ENCODE data around the gene DLG2. TPM values are rescaled to one million over a fixed set of nuclear protein-coding genes. Genes with fewer than 3 reads are reported as not detected.

The DLG2 gene
- total and polyA plus RNA-seq, 2 donors (not counting 3 experiments of a cell fraction or from before 2014, with no cell fraction given): 0.15 to 1.1 TPM

- no peaks in the 10 kb centered on the region for H3K27me3 ChIP-seq (ENCODE audit: control insufficient read depth in 2 of 2, insufficient read depth in 2 of 2, low read length in 2 of 2)
- dilution Hi-C loops (cut with MboI; ENCODE audit: extremely low pct_ligation_motif_present, low sequenced_read_pairs) (no loop called here), intact Hi-C loops (cut with micrococcal nuclease) (no loop called here)
- H3K27ac ChIP-seq (ENCODE audit: insufficient read depth, low read depth, low read length): no peak overlapping the region
- no TSS peak for BruUV-seq (replicated peaks)
- TF ChIP-seq POLR2A (IDR thresholded peaks at IDR 0.05; ENCODE audit: low read depth, low read length): no peak
- ChIA-PET CTCF (interaction anchor here (2.2 kb wide), 1 partner anchor 14 kb away, joined by 12 read pairs; no protein-coding TSS in a partner anchor), POLR2A (no interaction called here)
- DNase-seq (ENCODE audit: low read depth, low spot score) (no peak), FAIRE-seq (no peak)
- H4K20me1 ChIP-seq (replicated peaks; ENCODE audit: control insufficient read depth, extremely low read depth, insufficient read depth, low read length): no peaks in the 10 kb centered on the region
- H3K4me3 ChIP-seq (replicated peaks in 1 of 3; ENCODE audit: insufficient read depth in 1 of 3, low read depth in 1 of 3, low read length in 3 of 3): no peak overlapping the region
- no peaks in the 10 kb centered on the region for H3K4me1 ChIP-seq (ENCODE audit: control insufficient read depth, extremely low read depth, insufficient read depth, low read length)
- H3K79me2 ChIP-seq (ENCODE audit: control insufficient read depth, insufficient read depth, low read length): no peaks in the 10 kb centered on the region
- H2AFZ ChIP-seq (ENCODE audit: low read depth, low read length): no peak overlapping the region
- no peak overlapping the region for H3K4me2 ChIP-seq (ENCODE audit: insufficient read depth, low read length)
- no peaks in the 10 kb centered on the region for H3K9me1 ChIP-seq (replicated peaks; ENCODE audit: control insufficient read depth, extremely low read depth, insufficient read depth, low read length)
- no peak overlapping the region for H3K9ac ChIP-seq (replicated peaks; ENCODE audit: extremely low read depth, insufficient read depth, low read length)
- H3K9me3 ChIP-seq (replicated peaks; ENCODE audit: control insufficient read depth, insufficient read depth, low read length): no peaks in the 10 kb centered on the region
- H3K36me3 ChIP-seq (ENCODE audit: control insufficient read depth in 2 of 2, extremely low read depth in 1 of 2, insufficient read depth in 2 of 2, low read length in 2 of 2): no peaks in the 10 kb centered on the region
These were observed 1082.6 kb downstream of the DLG2 start for GRCh38 chr11:84544566-84544965.

DNA sequence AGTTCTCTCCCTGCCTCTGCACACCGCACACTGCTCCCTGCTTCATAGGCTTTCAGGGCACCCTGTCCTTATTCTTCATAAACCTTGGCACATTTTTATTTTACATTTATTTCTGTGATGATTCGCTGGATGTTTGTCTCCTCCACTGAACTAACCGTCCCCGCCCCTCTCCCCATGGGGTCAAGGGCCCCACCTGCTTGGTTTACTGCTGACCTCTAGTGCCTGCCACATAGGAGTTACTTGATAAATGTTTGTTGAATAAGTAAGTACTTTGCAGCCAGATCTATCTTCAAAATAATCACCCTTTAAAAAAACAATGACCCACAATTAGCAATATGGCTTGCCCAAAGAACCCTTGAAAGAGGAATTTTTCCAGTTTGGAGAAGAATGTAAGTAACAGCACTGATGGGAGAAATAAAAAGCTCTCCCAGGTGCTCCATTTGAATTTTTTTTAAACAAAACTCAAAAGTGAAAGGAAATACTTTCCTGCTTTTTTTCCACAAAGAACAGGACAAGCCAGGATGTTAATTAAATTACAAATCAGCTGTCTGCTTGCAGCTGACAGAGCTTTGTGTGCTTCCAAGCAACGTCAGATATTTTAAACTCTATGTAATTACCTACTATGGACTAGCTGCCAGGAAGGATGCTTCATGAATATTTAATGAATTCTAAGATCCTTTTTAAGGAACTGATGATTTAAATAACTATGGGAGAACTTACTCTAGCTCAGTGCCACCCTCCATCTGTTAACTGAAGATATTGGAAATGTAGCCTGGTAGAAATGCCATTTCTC lies 1083.6 kb downstream of the DLG2 start:
- no TSS peak for BruUV-seq (replicated peaks)
- no peak overlapping the region for H3K9ac ChIP-seq (replicated peaks; ENCODE audit: extremely low read depth, insufficient read depth, low read length)
- intact Hi-C loops (cut with micrococcal nuclease) (no loop called here), dilution Hi-C loops (cut with MboI; ENCODE audit: extremely low pct_ligation_motif_present, low sequenced_read_pairs) (no loop called here)
- H3K9me1 ChIP-seq (replicated peaks; ENCODE audit: control insufficient read depth, extremely low read depth, insufficient read depth, low read length): no peaks in the 10 kb centered on the region
- no peak overlapping the region for H3K4me2 ChIP-seq (ENCODE audit: insufficient read depth, low read length)
- no peaks in the 10 kb centered on the region for H3K4me1 ChIP-seq (ENCODE audit: control insufficient read depth, extremely low read depth, insufficient read depth, low read length)
- H3K4me3 ChIP-seq (replicated peaks in 1 of 3; ENCODE audit: insufficient read depth in 1 of 3, low read depth in 1 of 3, low read length in 3 of 3): no peak overlapping the region
- H4K20me1 ChIP-seq (replicated peaks; ENCODE audit: control insufficient read depth, extremely low read depth, insufficient read depth, low read length): no peaks in the 10 kb centered on the region
- no peaks in the 10 kb centered on the region for H3K27me3 ChIP-seq (ENCODE audit: control insufficient read depth in 2 of 2, insufficient read depth in 2 of 2, low read length in 2 of 2)
- H3K36me3 ChIP-seq (ENCODE audit: control insufficient read depth in 2 of 2, extremely low read depth in 1 of 2, insufficient read depth in 2 of 2, low read length in 2 of 2): no peaks in the 10 kb centered on the region
- CTCF ChIA-PET: interaction anchor here (2.2 kb wide), 1 partner anchor 15 kb away, joined by 12 read pairs; no protein-coding TSS in a partner anchor
- POLR2A ChIA-PET: no interaction called here
- no peak overlapping the region for H3K27ac ChIP-seq (ENCODE audit: insufficient read depth, low read depth, low read length)
- DNase-seq (ENCODE audit: low read depth, low spot score): no peak
- H2AFZ ChIP-seq (ENCODE audit: low read depth, low read length): no peak overlapping the region
- no peaks in the 10 kb centered on the region for H3K79me2 ChIP-seq (ENCODE audit: control insufficient read depth, insufficient read depth, low read length)
- no peak for FAIRE-seq
- TF ChIP-seq JUN (IDR thresholded peaks at IDR 0.05; ENCODE audit: borderline replicate concordance, insufficient read depth, insufficient read length, low read depth): no peak
- no peak for TF ChIP-seq MYC (IDR thresholded peaks at IDR 0.05; ENCODE audit: low read depth, low read length)
- TF ChIP-seq EZH2 (IDR thresholded peaks at IDR 0.05; ENCODE audit: borderline replicate concordance, low read depth, low read length, severe bottlenecking): no peak
- TF ChIP-seq, protein P1, sequence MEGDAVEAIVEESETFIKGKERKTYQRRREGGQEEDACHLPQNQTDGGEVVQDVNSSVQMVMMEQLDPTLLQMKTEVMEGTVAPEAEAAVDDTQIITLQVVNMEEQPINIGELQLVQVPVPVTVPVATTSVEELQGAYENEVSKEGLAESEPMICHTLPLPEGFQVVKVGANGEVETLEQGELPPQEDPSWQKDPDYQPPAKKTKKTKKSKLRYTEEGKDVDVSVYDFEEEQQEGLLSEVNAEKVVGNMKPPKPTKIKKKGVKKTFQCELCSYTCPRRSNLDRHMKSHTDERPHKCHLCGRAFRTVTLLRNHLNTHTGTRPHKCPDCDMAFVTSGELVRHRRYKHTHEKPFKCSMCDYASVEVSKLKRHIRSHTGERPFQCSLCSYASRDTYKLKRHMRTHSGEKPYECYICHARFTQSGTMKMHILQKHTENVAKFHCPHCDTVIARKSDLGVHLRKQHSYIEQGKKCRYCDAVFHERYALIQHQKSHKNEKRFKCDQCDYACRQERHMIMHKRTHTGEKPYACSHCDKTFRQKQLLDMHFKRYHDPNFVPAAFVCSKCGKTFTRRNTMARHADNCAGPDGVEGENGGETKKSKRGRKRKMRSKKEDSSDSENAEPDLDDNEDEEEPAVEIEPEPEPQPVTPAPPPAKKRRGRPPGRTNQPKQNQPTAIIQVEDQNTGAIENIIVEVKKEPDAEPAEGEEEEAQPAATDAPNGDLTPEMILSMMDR (IDR thresholded peaks at IDR 0.05; ENCODE audit: extremely low read depth in 1 of 2, insufficient read depth in 1 of 2, low read depth in 1 of 2, low read length in 2 of 2): no peak
- no peak for TF ChIP-seq FOS (IDR thresholded peaks at IDR 0.05; ENCODE audit: borderline replicate concordance, insufficient read depth, low read length)
- no peak for TF ChIP-seq POLR2AphosphoS5 (IDR thresholded peaks at IDR 0.05; ENCODE audit: insufficient read depth, low read depth, low read length)
- TF ChIP-seq, protein P2, sequence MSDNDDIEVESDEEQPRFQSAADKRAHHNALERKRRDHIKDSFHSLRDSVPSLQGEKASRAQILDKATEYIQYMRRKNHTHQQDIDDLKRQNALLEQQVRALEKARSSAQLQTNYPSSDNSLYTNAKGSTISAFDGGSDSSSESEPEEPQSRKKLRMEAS (IDR thresholded peaks at IDR 0.05; ENCODE audit: insufficient read depth, insufficient read length): no peak
- H3K9me3 ChIP-seq (replicated peaks; ENCODE audit: control insufficient read depth, insufficient read depth, low read length): no peaks in the 10 kb centered on the region
